Kidney epithelial cell (primary cell): ENCODE data around the gene TMEM151B. TPM values are rescaled to one million over a fixed set of nuclear protein-coding genes. Genes with fewer than 3 reads are reported as not detected.

ENCODE experiments used
- DNase-seq: peaks from one replicate; pipeline ENCODE4 v3.0.0-alpha.2; 2010; ENCODE audit warnings: low read depth
- H3K27me3 ChIP-seq: 2 replicates; pipeline ENCODE4 v1.6.0; 2011; ENCODE audit warnings: low read length; ENCODE audit not compliant: control insufficient read depth, insufficient read depth
- H3K36me3 ChIP-seq: 2 replicates; pipeline ENCODE4 v1.5.1; 2011; ENCODE audit warnings: low read length; ENCODE audit not compliant: control insufficient read depth, insufficient read depth
- H3K4me3 ChIP-seq: 2 replicates; pipeline ENCODE4 v1.5.1; 2011; ENCODE audit warnings: low read depth, mild to moderate bottlenecking, control low read depth, low read length
- CTCF ChIP-seq: IDR thresholded peaks from 2 replicates; pipeline ENCODE4 v1.5.1; 2011; ENCODE audit warnings: mild to moderate bottlenecking, moderate library complexity, low read length, control low read depth, inconsistent platforms; ENCODE audit not compliant: insufficient read depth, poor library complexity, severe bottlenecking
- total RNA-seq: library from RNA; depleted of rRNA; stranded (reverse); fragments of >200 nt; gene quantifications from 2 replicates; pipeline ENCODE4 v1.2.3, GENCODE V29; 2015

TMEM151B gene
- total RNA-seq, 1 donor from 2014 or later = 0.13 TPM

GRCh38 chr6:44272999-44273566, 2.8 kb downstream of the TMEM151B start:
- no peak for DNase-seq
- peaks cover 80% of the 10 kb centered on the region for H3K27me3 ChIP-seq
- H3K4me3 ChIP-seq = no peak overlapping the region
- no peaks in the 10 kb centered on the region for H3K36me3 ChIP-seq
- TF ChIP-seq CTCF = no peak

GRCh38 chr6:44273617-44274016, 3.4 kb downstream of the TMEM151B start:
- no peak for TF ChIP-seq CTCF
- peaks cover 78% of the 10 kb centered on the region for H3K27me3 ChIP-seq
- no peaks in the 10 kb centered on the region for H3K36me3 ChIP-seq
- H3K4me3 ChIP-seq = no peak overlapping the region
- no peak for DNase-seq

GRCh38 chr6:44275271-44275748, 5.1 kb downstream of the TMEM151B start:
- H3K27me3 ChIP-seq = peaks cover 63% of the 10 kb centered on the region
- TF ChIP-seq CTCF = no peak
- H3K36me3 ChIP-seq = no peaks in the 10 kb centered on the region
- DNase-seq = no peak
- H3K4me3 ChIP-seq = no peak overlapping the region

- no peak for DNase-seq
- no peak for TF ChIP-seq CTCF
- peaks cover 66% of the 10 kb centered on the region for H3K27me3 ChIP-seq
- H3K36me3 ChIP-seq = no peaks in the 10 kb centered on the region
- no peak overlapping the region for H3K4me3 ChIP-seq
These were observed 5.7 kb downstream of the TMEM151B start for GRCh38 chr6:44275749-44276648.

GRCh38 chr6:44276667-44277640, 6.7 kb downstream of the TMEM151B start:
- no peak for DNase-seq
- Histone ChIP-seq H3K4me3 (no peak overlapping the region), H3K27me3 (peaks cover 57% of the 10 kb centered on the region), H3K36me3 (no peaks in the 10 kb centered on the region)
- TF ChIP-seq CTCF = no peak
